ENCODE data around the gene ZC3H14. TPM values are rescaled to one million over a fixed set of nuclear protein-coding genes. Genes with fewer than 3 reads are reported as not detected.

Gene ZC3H14
- total and polyA plus RNA-seq, 12 donors = 24.5 to 49.4 (median 38.0) TPM

- no peaks in the 10 kb centered on the region for H3K9me3 ChIP-seq
- intact Hi-C loops (cut with DNase I) = no loop called here
- no peak overlapping the region for H3K27ac ChIP-seq
- no peak for DNase-seq
- TF ChIP-seq, protein P1, sequence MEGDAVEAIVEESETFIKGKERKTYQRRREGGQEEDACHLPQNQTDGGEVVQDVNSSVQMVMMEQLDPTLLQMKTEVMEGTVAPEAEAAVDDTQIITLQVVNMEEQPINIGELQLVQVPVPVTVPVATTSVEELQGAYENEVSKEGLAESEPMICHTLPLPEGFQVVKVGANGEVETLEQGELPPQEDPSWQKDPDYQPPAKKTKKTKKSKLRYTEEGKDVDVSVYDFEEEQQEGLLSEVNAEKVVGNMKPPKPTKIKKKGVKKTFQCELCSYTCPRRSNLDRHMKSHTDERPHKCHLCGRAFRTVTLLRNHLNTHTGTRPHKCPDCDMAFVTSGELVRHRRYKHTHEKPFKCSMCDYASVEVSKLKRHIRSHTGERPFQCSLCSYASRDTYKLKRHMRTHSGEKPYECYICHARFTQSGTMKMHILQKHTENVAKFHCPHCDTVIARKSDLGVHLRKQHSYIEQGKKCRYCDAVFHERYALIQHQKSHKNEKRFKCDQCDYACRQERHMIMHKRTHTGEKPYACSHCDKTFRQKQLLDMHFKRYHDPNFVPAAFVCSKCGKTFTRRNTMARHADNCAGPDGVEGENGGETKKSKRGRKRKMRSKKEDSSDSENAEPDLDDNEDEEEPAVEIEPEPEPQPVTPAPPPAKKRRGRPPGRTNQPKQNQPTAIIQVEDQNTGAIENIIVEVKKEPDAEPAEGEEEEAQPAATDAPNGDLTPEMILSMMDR (IDR thresholded peaks at IDR 0.05) = no peak
- no peaks in the 10 kb centered on the region for H3K27me3 ChIP-seq
- no peak for ATAC-seq
- H3K36me3 ChIP-seq = peaks cover 0 to 97% (median 45%) of the 10 kb centered on the region in 9 donors
- no peaks in the 10 kb centered on the region for H3K4me1 ChIP-seq
- H3K4me3 ChIP-seq = no peak overlapping the region
Observed at GRCh38 chr14:88604212-88604611, 41.4 kb downstream of the ZC3H14 start.

DNA sequence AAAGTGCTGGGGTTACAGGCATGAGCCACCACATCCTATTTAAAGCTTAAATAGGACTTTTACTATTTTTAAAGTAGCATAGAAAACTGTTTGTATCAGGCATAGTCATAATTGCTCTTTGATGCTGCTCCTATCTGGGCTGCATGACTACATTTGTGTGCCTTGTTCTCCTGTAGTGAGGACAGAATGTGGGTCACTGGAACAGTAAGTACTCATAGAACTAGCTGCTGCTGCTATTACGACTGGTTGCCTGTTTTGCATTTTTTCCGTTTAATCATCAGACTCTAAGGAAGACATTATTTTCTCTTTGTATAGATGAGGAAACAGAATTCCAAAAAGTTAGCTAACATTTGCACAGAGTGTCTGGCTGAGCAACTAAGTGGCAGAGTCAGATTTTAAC is 42.8 kb downstream of the ZC3H14 start:
- 85 to 94% methylated on average over 2 of the region's 2 CpGs for WGBS, 2 donors
- no peak overlapping the region for H3K27ac ChIP-seq
- peaks cover 0 to 97% (median 50%) of the 10 kb centered on the region in 9 donors for H3K36me3 ChIP-seq
- TF ChIP-seq, protein P1 (IDR thresholded peaks at IDR 0.05) = no peak
- DNase-seq (no peak), ATAC-seq (peak in 1 of 8 donors; percentile 44)
- intact Hi-C loops (cut with DNase I) = no loop called here
- H3K4me3 ChIP-seq = no peak overlapping the region
- no peaks in the 10 kb centered on the region for H3K27me3 ChIP-seq
- H3K9me3 ChIP-seq = no peaks in the 10 kb centered on the region
- H3K4me1 ChIP-seq = no peaks in the 10 kb centered on the region

DNA sequence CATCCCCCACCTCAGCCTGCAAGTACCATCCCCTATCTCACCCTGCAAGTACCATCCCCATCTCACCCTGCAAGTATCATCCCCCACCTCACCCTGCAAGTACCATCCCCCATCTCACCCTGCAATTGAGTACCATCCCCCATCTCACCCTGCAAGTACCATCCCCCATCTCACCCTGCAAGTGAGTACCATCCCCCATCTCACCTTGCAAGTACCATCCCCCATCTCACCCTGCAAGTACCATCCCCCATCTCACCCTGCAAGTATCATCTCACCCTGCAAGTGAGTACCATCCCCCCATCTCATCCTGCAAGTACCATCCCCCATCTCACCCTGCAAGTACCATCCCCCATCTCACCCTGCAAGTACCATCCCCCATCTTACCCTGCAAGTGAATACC is 45.0 kb downstream of the ZC3H14 start:
- TF ChIP-seq, protein P1 (IDR thresholded peaks at IDR 0.05) = no peak

DNA sequence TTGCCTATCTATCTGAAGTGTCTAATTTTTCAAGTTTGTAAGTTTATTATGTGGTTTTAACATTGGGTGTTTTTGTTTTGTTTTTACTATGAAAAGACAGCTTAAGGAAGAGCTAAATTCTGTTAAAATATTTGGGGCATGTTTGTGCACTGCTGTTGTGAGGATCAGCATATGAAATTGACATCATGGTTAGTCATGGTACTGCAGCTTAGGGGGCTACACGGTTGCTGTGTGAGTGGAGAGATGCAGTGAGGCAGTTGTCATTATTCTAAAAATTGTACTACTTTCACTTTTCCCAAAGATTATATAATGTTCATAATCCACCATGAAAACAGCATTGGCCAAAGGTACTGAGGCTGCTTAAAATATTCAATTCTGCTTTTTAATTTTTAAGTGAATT is 49.0 kb downstream of the ZC3H14 start:
- no peak for DNase-seq

More for the DNA sequence above, 45.0 kb downstream of the ZC3H14 start:
- peaks cover 0 to 97% (median 56%) of the 10 kb centered on the region in 9 donors for H3K36me3 ChIP-seq
- H3K4me1 ChIP-seq = peaks cover 0 to under 1% (median 0%) of the 10 kb centered on the region in 9 donors
- DNase-seq = no peak
- intact Hi-C loops (cut with DNase I) = no loop called here
- H3K4me3 ChIP-seq = no peak overlapping the region
- H3K9me3 ChIP-seq = no peaks in the 10 kb centered on the region
- H3K27ac ChIP-seq = no peak overlapping the region
- H3K27me3 ChIP-seq = no peaks in the 10 kb centered on the region
- ATAC-seq = no peak

More for the DNA sequence above, 49.0 kb downstream of the ZC3H14 start:
- WGBS, 2 donors = 45 to 51% methylated on average over 1 of the region's 1 CpG
- H3K9me3 ChIP-seq = no peaks in the 10 kb centered on the region
- intact Hi-C loops (cut with DNase I) = no loop called here
- TF ChIP-seq, protein P1 (IDR thresholded peaks at IDR 0.05) = no peak
- peaks cover 0 to 88% (median 39%) of the 10 kb centered on the region in 9 donors for H3K36me3 ChIP-seq
- no peak for ATAC-seq
- no peak overlapping the region for H3K4me3 ChIP-seq
- peaks cover 0 to 18% (median 12%) of the 10 kb centered on the region in 9 donors for H3K4me1 ChIP-seq
- no peaks in the 10 kb centered on the region for H3K27me3 ChIP-seq
- no peak overlapping the region for H3K27ac ChIP-seq
